ENCODE measurements around the gene TOGARAM2. TPM values are rescaled to one million over a fixed set of nuclear protein-coding genes. Genes with fewer than 3 reads are reported as not detected.

TOGARAM2 gene
- total RNA-seq, 1 experiment from 2014 or later, result 0.76 TPM

- ATAC-seq (no peak), DNase-seq (ENCODE audit: low read depth, low spot score) (no peak)
- Histone ChIP-seq H3K27me3 (ENCODE audit: insufficient read depth, low read length) (no peaks in the 10 kb centered on the region), H3K9me3 (ENCODE audit: control insufficient read depth in 1 of 2, insufficient read depth in 1 of 2, low read depth in 1 of 2, low read length in 2 of 2) (no peaks in the 10 kb centered on the region), H3K36me3 (ENCODE audit: control insufficient read depth in 1 of 2, insufficient read depth in 2 of 2, low read length in 2 of 2) (no peaks in the 10 kb centered on the region), H3K9me2 (ENCODE audit: insufficient read depth) (no peaks in the 10 kb centered on the region), H3K4me3 (replicated peaks in 1 of 2; ENCODE audit: low read depth in 1 of 2, low read length in 2 of 2) (no peak overlapping the region), H3K4me2 (ENCODE audit: low read length) (no peak overlapping the region), H3K4me1 (ENCODE audit: control insufficient read depth in 1 of 2, insufficient read depth in 2 of 2, low read length in 2 of 2) (peaks cover 0 to 9% of the 10 kb centered on the region in 2 experiments; a peak in 2 of 4 replicates), H3K27ac (ENCODE audit: low read depth, low read length) (no peak overlapping the region), H3K9ac (ENCODE audit: low read length) (no peak overlapping the region), H2AFZ (ENCODE audit: low read depth, low read length, poor library complexity, severe bottlenecking) (no peak overlapping the region), H3K79me2 (ENCODE audit: insufficient read depth, low read length) (no peaks in the 10 kb centered on the region), H4K20me1 (ENCODE audit: insufficient read depth) (no peaks in the 10 kb centered on the region)
- TF ChIP-seq EGR1 (IDR thresholded peaks at IDR 0.05; ENCODE audit: low read depth) (no peak), REST (IDR thresholded peaks at IDR 0.05; ENCODE audit: low read depth) (no peak), ZNF274 (IDR thresholded peaks at IDR 0.05; ENCODE audit: low read depth, low read length) (no peak)
- ChIA-PET POLR2A (no interaction called here), RAD21 (ENCODE audit: low non-redundant PET in 1 of 2, low total read pairs in 2 of 2, uncharacterized antibody in 2 of 2, unreplicated experiment in 2 of 2) (no interaction called here), CTCF (no interaction called here)
- no TSS peak for BruUV-seq (replicated peaks)
- intact Hi-C loops (cut with micrococcal nuclease), result no loop called here
Measured at GRCh38 chr2:29066271-29066860, 85.3 kb downstream of the TOGARAM2 start.

GRCh38 chr2:29066997-29067605 lies 86.0 kb downstream of the TOGARAM2 start:
- ChIA-PET RAD21 (ENCODE audit: low non-redundant PET in 1 of 2, low total read pairs in 2 of 2, uncharacterized antibody in 2 of 2, unreplicated experiment in 2 of 2) (no interaction called here), POLR2A (no interaction called here), CTCF (no interaction called here)
- Histone ChIP-seq H3K9me2 (ENCODE audit: insufficient read depth) (no peaks in the 10 kb centered on the region), H3K79me2 (ENCODE audit: insufficient read depth, low read length) (no peaks in the 10 kb centered on the region), H3K27ac (ENCODE audit: low read depth, low read length) (no peak overlapping the region), H3K9ac (ENCODE audit: low read length) (no peak overlapping the region), H3K27me3 (ENCODE audit: insufficient read depth, low read length) (no peaks in the 10 kb centered on the region), H4K20me1 (ENCODE audit: insufficient read depth) (no peaks in the 10 kb centered on the region), H3K4me1 (ENCODE audit: control insufficient read depth in 1 of 2, insufficient read depth in 2 of 2, low read length in 2 of 2) (peaks cover 0 to 9% of the 10 kb centered on the region in 2 experiments; a peak in 2 of 4 replicates), H3K4me3 (replicated peaks in 1 of 2; ENCODE audit: low read depth in 1 of 2, low read length in 2 of 2) (no peak overlapping the region), H3K9me3 (ENCODE audit: control insufficient read depth in 1 of 2, insufficient read depth in 1 of 2, low read depth in 1 of 2, low read length in 2 of 2) (no peaks in the 10 kb centered on the region), H3K36me3 (ENCODE audit: control insufficient read depth in 1 of 2, insufficient read depth in 2 of 2, low read length in 2 of 2) (no peaks in the 10 kb centered on the region), H3K4me2 (ENCODE audit: low read length) (no peak overlapping the region), H2AFZ (ENCODE audit: low read depth, low read length, poor library complexity, severe bottlenecking) (no peak overlapping the region)
- BruUV-seq (replicated peaks), result no TSS peak
- no peak for DNase-seq (ENCODE audit: low read depth, low spot score)
- intact Hi-C loops (cut with micrococcal nuclease), result no loop called here
- TF ChIP-seq SRF (IDR thresholded peaks at IDR 0.05; ENCODE audit: low read depth) (no peak), YY1 (IDR thresholded peaks at IDR 0.05; ENCODE audit: extremely low read depth, insufficient replicate concordance, low read depth, low read length) (no peak), POLR2A (IDR thresholded peaks at IDR 0.05; ENCODE audit: borderline replicate concordance, extremely low read depth, insufficient read depth, insufficient read length) (no peak), REST (IDR thresholded peaks at IDR 0.05; ENCODE audit: low read depth) (no peak), EGR1 (IDR thresholded peaks at IDR 0.05; ENCODE audit: low read depth) (no peak), ZNF274 (IDR thresholded peaks at IDR 0.05; ENCODE audit: low read depth, low read length) (no peak), FOSL1 (IDR thresholded peaks at IDR 0.05; ENCODE audit: low read depth) (no peak)
- ATAC-seq, result no peak
